ENCODE measurements around the gene NTRK2.

GRCh38 chr9:84897362-84898094 lies 228.0 kb downstream of the NTRK2 start:
- TF ChIP-seq CTCF (IDR thresholded peaks at IDR 0.05; ENCODE audit: borderline replicate concordance, extremely low read depth, low read length, poor library complexity, severe bottlenecking) = no peak
- no peak for TF ChIP-seq EZH2 (IDR thresholded peaks at IDR 0.05; ENCODE audit: borderline replicate concordance, low read depth, low read length, severe bottlenecking)
